ENCODE data around the gene OPA3.

The OPA3 gene

DNA sequence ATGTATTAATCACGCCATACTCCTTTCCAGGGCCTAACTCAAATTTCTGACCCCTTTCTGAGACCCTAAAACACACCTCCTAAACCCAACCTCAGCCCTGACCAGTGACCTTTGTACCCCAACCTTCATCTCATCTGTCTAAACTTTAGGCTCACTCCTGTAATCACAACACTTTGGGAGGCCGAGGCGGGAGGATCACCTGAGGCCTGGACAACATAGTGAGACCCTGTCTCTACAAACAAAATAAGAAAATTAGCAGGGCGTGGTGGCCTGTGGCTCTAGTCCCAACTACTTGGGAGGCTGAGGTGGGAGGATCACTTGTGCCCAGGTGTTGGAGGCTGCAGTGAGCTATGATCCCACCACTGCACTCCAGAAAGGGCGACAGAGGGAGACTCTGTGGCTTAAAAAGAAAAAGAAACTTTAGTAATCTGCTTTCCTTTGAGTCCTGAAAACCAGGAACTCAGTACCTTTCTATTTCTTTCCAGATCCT lies 92.4 kb downstream of the OPA3 start:
- Histone ChIP-seq H3K4me1 (ENCODE audit: control insufficient read depth, insufficient read depth, low read length) (peaks cover 23% of the 10 kb centered on the region), H3K9me3 (ENCODE audit: control insufficient read depth, low read length) (no peaks in the 10 kb centered on the region), H3K36me3 (ENCODE audit: control insufficient read depth, insufficient read depth, low read length) (no peaks in the 10 kb centered on the region), H3K9ac (ENCODE audit: low read length) (no peak overlapping the region), H3K27me3 (ENCODE audit: control insufficient read depth, insufficient read depth, low read length) (peaks cover 25% of the 10 kb centered on the region), H3K4me3 (ENCODE audit: low read length) (no peak overlapping the region)

DNA sequence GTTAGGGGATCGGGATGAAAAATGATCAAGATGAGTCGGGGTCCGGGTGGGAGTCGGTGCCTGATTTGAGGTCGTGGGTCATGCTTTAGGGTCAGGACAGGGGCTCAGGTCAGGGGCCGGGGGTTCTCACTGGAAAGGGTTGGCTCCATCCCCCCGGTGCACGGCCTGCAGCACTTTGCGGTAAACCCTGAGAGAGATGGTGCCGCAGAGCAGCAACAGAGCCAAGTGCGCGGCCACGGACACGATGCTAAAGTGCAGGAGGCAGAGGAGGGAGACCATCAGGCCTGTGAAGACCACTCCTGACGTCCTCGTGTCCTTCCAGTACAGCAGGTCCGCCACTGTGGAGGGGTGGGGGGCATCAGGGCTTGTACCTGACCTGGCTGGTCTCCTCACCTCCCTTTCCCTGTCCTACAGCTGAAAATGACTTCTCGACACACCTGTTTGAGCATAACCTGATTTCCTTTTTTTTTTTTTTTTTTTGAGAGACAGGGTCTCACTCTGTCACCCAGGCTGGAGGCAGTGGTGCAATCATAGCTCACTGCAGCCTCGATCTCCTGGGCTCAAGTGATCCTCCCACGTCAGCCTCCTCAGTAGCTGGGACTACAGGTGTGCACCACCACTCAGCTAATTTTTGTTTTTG lies 95.3 kb downstream of the OPA3 start:
- Histone ChIP-seq H3K4me1 (ENCODE audit: control insufficient read depth, insufficient read depth, low read length) (peaks cover 21% of the 10 kb centered on the region), H3K36me3 (ENCODE audit: control insufficient read depth, insufficient read depth, low read length) (no peaks in the 10 kb centered on the region), H3K4me3 (ENCODE audit: low read length) (no peak overlapping the region), H3K27me3 (ENCODE audit: control insufficient read depth, insufficient read depth, low read length) (peaks cover 10% of the 10 kb centered on the region), H3K9ac (ENCODE audit: low read length) (no peak overlapping the region), H3K9me3 (ENCODE audit: control insufficient read depth, low read length) (no peaks in the 10 kb centered on the region)

DNA sequence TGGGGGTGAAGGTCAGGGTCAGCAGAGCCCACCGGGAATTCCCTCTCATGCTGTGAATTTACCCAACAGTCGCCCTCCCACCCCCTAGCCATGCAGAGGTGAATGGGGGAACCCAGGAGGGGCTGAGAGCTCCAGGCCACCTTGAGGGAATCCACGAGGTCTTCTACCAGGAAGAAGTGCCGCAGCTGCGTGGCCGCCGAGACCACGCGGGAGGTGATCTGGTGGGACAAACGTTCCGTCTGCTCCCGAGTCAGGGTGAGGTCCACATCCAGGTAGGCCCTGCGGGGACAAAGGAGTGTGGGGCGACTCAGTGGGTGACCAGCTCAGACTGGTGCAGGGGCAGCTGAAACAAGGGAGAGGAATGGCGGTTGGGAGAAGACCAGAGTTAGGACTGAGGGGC lies 95.9 kb downstream of the OPA3 start:
- no peaks in the 10 kb centered on the region for H3K9me3 ChIP-seq (ENCODE audit: control insufficient read depth, low read length)
- H3K4me1 ChIP-seq (ENCODE audit: control insufficient read depth, insufficient read depth, low read length), result peaks cover 21% of the 10 kb centered on the region
- H3K9ac ChIP-seq (ENCODE audit: low read length), result no peak overlapping the region
- H3K4me3 ChIP-seq (ENCODE audit: low read length), result no peak overlapping the region
- H3K27me3 ChIP-seq (ENCODE audit: control insufficient read depth, insufficient read depth, low read length), result peaks cover 6% of the 10 kb centered on the region
- H3K36me3 ChIP-seq (ENCODE audit: control insufficient read depth, insufficient read depth, low read length), result no peaks in the 10 kb centered on the region

- Histone ChIP-seq H3K9ac (ENCODE audit: low read length) (peak overlapping the region; percentile 65), H3K27me3 (ENCODE audit: control insufficient read depth, insufficient read depth, low read length) (no peaks in the 10 kb centered on the region), H3K36me3 (ENCODE audit: control insufficient read depth, insufficient read depth, low read length) (no peaks in the 10 kb centered on the region)
Observed at GRCh38 chr19:45485305-45486077, 99.1 kb downstream of the OPA3 start.

GRCh38 chr19:45484273-45484945 lies 100.2 kb downstream of the OPA3 start:
- Histone ChIP-seq H3K4me1 (ENCODE audit: control insufficient read depth, insufficient read depth, low read length) (peaks cover 4% of the 10 kb centered on the region), H3K9me3 (ENCODE audit: control insufficient read depth, low read length) (no peaks in the 10 kb centered on the region), H3K27me3 (ENCODE audit: control insufficient read depth, insufficient read depth, low read length) (no peaks in the 10 kb centered on the region), H3K9ac (ENCODE audit: low read length) (no peak overlapping the region), H3K36me3 (ENCODE audit: control insufficient read depth, insufficient read depth, low read length) (no peaks in the 10 kb centered on the region), H3K4me3 (ENCODE audit: low read length) (no peak overlapping the region)

More at GRCh38 chr19:45485305-45486077, 99.1 kb downstream of the OPA3 start:
- H3K4me3 ChIP-seq (ENCODE audit: low read length), result peak overlapping the region; percentile 57
- no peaks in the 10 kb centered on the region for H3K9me3 ChIP-seq (ENCODE audit: control insufficient read depth, low read length)
- peaks cover 4% of the 10 kb centered on the region for H3K4me1 ChIP-seq (ENCODE audit: control insufficient read depth, insufficient read depth, low read length)

GRCh38 chr19:45483033-45483432 lies 101.6 kb downstream of the OPA3 start:
- H3K4me3 ChIP-seq (ENCODE audit: low read length), result no peak overlapping the region
- peaks cover 9% of the 10 kb centered on the region for H3K4me1 ChIP-seq (ENCODE audit: control insufficient read depth, insufficient read depth, low read length)
- H3K9ac ChIP-seq (ENCODE audit: low read length), result no peak overlapping the region
- no peaks in the 10 kb centered on the region for H3K9me3 ChIP-seq (ENCODE audit: control insufficient read depth, low read length)
- no peaks in the 10 kb centered on the region for H3K36me3 ChIP-seq (ENCODE audit: control insufficient read depth, insufficient read depth, low read length)
- H3K27me3 ChIP-seq (ENCODE audit: control insufficient read depth, insufficient read depth, low read length), result no peaks in the 10 kb centered on the region

- H3K36me3 ChIP-seq (ENCODE audit: control insufficient read depth, insufficient read depth, low read length), result no peaks in the 10 kb centered on the region
- peaks cover 12% of the 10 kb centered on the region for H3K4me1 ChIP-seq (ENCODE audit: control insufficient read depth, insufficient read depth, low read length)
Observed at GRCh38 chr19:45478454-45479238, 106.0 kb downstream of the OPA3 start.

DNA sequence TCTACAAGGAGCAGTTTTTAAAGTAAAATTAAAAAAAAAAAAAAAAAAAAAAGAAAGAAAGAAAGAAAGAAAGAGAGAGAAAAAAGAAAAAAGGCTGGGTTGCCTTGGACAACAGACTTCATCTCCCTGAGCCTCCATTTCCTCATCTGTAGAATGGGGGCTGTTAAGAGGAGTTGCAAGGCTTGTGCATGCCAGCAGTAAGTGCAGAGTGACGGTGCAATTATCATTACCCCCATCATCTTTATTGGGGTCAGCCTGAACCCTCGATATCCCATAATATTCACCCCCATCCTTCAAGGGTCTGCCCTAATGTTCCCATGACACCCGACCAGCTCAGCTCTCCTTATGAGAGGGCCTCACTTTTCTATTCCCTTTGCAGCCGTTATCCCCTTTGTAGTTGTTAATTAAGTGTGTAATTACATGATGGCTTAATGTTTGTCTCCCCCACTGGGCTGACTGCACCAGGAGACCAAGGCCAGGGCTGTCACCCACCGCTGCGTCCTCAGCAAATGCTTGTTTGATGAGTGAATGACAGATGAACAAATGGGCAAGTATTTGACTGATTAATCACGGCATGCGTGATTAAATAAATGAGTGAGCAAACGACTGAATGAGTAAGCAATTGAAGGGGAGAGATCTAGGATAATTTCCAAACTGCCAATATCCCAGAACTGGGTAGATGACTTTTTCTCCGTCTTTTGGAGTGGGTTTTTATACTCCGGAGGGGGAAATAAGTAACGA lies 106.7 kb downstream of the OPA3 start:
- H3K9ac ChIP-seq (ENCODE audit: low read length), result peak overlapping the region; percentile 95
- H3K4me3 ChIP-seq (ENCODE audit: low read length), result peak overlapping the region; percentile 91
- H3K9me3 ChIP-seq (ENCODE audit: control insufficient read depth, low read length), result no peaks in the 10 kb centered on the region
- peaks cover 24% of the 10 kb centered on the region for H3K27me3 ChIP-seq (ENCODE audit: control insufficient read depth, insufficient read depth, low read length)
- no peaks in the 10 kb centered on the region for H3K36me3 ChIP-seq (ENCODE audit: control insufficient read depth, insufficient read depth, low read length)
- H3K4me1 ChIP-seq (ENCODE audit: control insufficient read depth, insufficient read depth, low read length), result peaks cover 12% of the 10 kb centered on the region

More at GRCh38 chr19:45478454-45479238, 106.0 kb downstream of the OPA3 start:
- H3K4me3 ChIP-seq (ENCODE audit: low read length), result peak overlapping the region; percentile 91
- no peaks in the 10 kb centered on the region for H3K9me3 ChIP-seq (ENCODE audit: control insufficient read depth, low read length)
- peak overlapping the region; percentile 95 for H3K9ac ChIP-seq (ENCODE audit: low read length)
- peaks cover 16% of the 10 kb centered on the region for H3K27me3 ChIP-seq (ENCODE audit: control insufficient read depth, insufficient read depth, low read length)
